SK-N-SH (cell line): Measurements from ENCODE around the gene WWOX. TPM values are rescaled to one million over a fixed set of nuclear protein-coding genes. Genes with fewer than 3 reads are reported as not detected.

Source experiments
- CTCF ChIA-PET: fragments of 300-600, 350-600 bp; formaldehyde crosslinking; extraction: SDS; loops from one replicate; lab custom pipeline; 2021; lab: Yijun Ruan, JAX
- POLR2A ChIA-PET: fragments of 350-600 bp; sonication (Branson Sonifier 250); formaldehyde crosslinking; extraction: SDS; loops from one replicate; lab custom pipeline; 2020; ENCODE audit warnings: antibody characterized with exemption, inconsistent platforms; lab: Yijun Ruan, JAX
- DNase-seq: peaks from one replicate; pipeline ENCODE4 v3.0.0; 2012
- H2AFZ ChIP-seq: fragments of 200-600 bp; sonication (generic); 2 replicates; pipeline ENCODE4 v1.8.1; 2016; ENCODE audit warnings: antibody characterized with exemption, mild to moderate bottlenecking, low read depth
- H3F3A ChIP-seq: fragments of 200-600 bp; sonication (generic); replicated peaks from 2 replicates; pipeline ENCODE3; 2016; ENCODE audit warnings: antibody characterized with exemption, mild to moderate bottlenecking; ENCODE audit not compliant: insufficient read depth
- H3K27ac ChIP-seq, 2 experiments: fragments of 200-500 bp in 1 of 2; fragments of 200-600 bp in 1 of 2; sonication (Bioruptor generic) in 1 of 2; sonication (generic), shearing (Covaris generic) in 1 of 2; 2 replicates each; pipeline versions ENCODE4 v1.5.1 to v1.6.1; 2014 to 2016; ENCODE audit warnings: low read depth in 2 of 2, inconsistent platforms in 1 of 2, low read length in 1 of 2, mild to moderate bottlenecking in 1 of 2, mixed read lengths in 1 of 2
- H3K27me3 ChIP-seq: fragments of 200-600 bp; sonication (generic), shearing (Covaris generic); 2 replicates; pipeline ENCODE4 v1.6.1; 2016; ENCODE audit warnings: mixed run types; ENCODE audit not compliant: insufficient read depth
- H3K36me3 ChIP-seq, 2 experiments: fragments of 200-500 bp in 1 of 2; fragments of 200-600 bp in 1 of 2; sonication (Bioruptor generic) in 1 of 2; sonication (generic) in 1 of 2; replicated peaks in 1 of 2; 2 replicates each; pipeline versions ENCODE3 to v1.5.1; 2014 to 2016; ENCODE audit warnings: low read length in 1 of 2, mild to moderate bottlenecking in 1 of 2; ENCODE audit not compliant: insufficient read depth in 2 of 2, control insufficient read depth in 1 of 2
- H3K4me1 ChIP-seq, 2 experiments: fragments of 200-500 bp in 1 of 2; fragments of 200-600 bp in 1 of 2; sonication (Bioruptor generic) in 1 of 2; sonication (generic), shearing (Covaris generic) in 1 of 2; 2 replicates each; pipeline versions ENCODE4 v1.5.1 to v1.6.1; 2014 to 2016; ENCODE audit warnings: low read depth in 1 of 2, low read length in 1 of 2, mixed run types in 1 of 2; ENCODE audit not compliant: insufficient read depth in 2 of 2, control insufficient read depth in 1 of 2
- H3K4me2 ChIP-seq: fragments of 200-600 bp; sonication (generic), shearing (Covaris generic); 2 replicates; pipeline ENCODE4 v1.6.1; 2017; ENCODE audit warnings: mixed run types
- H3K4me3 ChIP-seq, 2 experiments: fragments of 200-500 bp in 1 of 2; fragments of 200-600 bp in 1 of 2; sonication (Bioruptor generic) in 1 of 2; sonication (generic), shearing (Covaris generic) in 1 of 2; 2 replicates each; pipeline versions ENCODE4 v1.5.1 to v1.8.1; 2014 to 2016; ENCODE audit warnings: low read depth in 2 of 2, inconsistent platforms in 1 of 2, low read length in 1 of 2, mild to moderate bottlenecking in 1 of 2, mixed read lengths in 1 of 2, moderate library complexity in 1 of 2
- H3K79me2 ChIP-seq: fragments of 200-600 bp; sonication (generic); 2 replicates; pipeline ENCODE4 v1.8.1; 2017; ENCODE audit warnings: mild to moderate bottlenecking; ENCODE audit not compliant: insufficient read depth
- H3K9ac ChIP-seq: fragments of 200-600 bp; sonication (generic); 2 replicates; pipeline ENCODE4 v1.6.1; 2017; ENCODE audit warnings: mixed run types
- H3K9me2 ChIP-seq: fragments of 200-600 bp; sonication (generic); 2 replicates; pipeline ENCODE4 v1.6.1; 2017; ENCODE audit warnings: mixed run types
- H3K9me3 ChIP-seq: fragments of 200-600 bp; sonication (generic); 2 replicates; pipeline ENCODE4 v1.6.1; 2017; ENCODE audit warnings: mixed run types, mild to moderate bottlenecking, moderate library complexity
- H4K20me1 ChIP-seq: fragments of 200-600 bp; sonication (generic); 2 replicates; pipeline ENCODE4 v1.6.1; 2017; ENCODE audit warnings: mild to moderate bottlenecking, mixed run types; ENCODE audit not compliant: insufficient read depth
- EP300 ChIP-seq, 2 experiments: IDR thresholded peaks; 2 replicates each; pipeline versions ENCODE4 v1.4.0 to v1.6.1; 2012; ENCODE audit warnings: borderline replicate concordance in 1 of 2, low read depth in 1 of 2, low read length in 1 of 2
- FOSL2 ChIP-seq: IDR thresholded peaks from 2 replicates; pipeline ENCODE4 v1.4.0; 2012; ENCODE audit warnings: low read depth, mild to moderate bottlenecking, moderate library complexity, borderline replicate concordance
- FOXJ3 ChIP-seq: sonication (generic); formaldehyde crosslinking; IDR thresholded peaks from 2 replicates; pipeline ENCODE4 v1.5.1; 2020; ENCODE audit warnings: mild to moderate bottlenecking, missing genetic modification reagents
- FOXM1 ChIP-seq: IDR thresholded peaks from 2 replicates; pipeline ENCODE4 v1.4.0; 2012; ENCODE audit warnings: low read depth, mild to moderate bottlenecking
- GABPA ChIP-seq: IDR thresholded peaks from 2 replicates; pipeline ENCODE4 v1.4.0; 2012; ENCODE audit warnings: low read depth, mild to moderate bottlenecking
- GATA2 ChIP-seq: sonication (generic); formaldehyde crosslinking; IDR thresholded peaks from 2 replicates; pipeline ENCODE4 v1.5.0; 2020; ENCODE audit warnings: mild to moderate bottlenecking, missing genetic modification reagents
- JUND ChIP-seq: IDR thresholded peaks from 2 replicates; pipeline ENCODE4 v1.4.0; 2012
- MXI1 ChIP-seq: IDR thresholded peaks from 2 replicates; pipeline ENCODE4 v1.6.1; 2012; ENCODE audit warnings: mild to moderate bottlenecking, low read depth, low read length, improper control_type of control experiment
- RXRA ChIP-seq: IDR thresholded peaks from 2 replicates; pipeline ENCODE4 v1.4.0; 2012; ENCODE audit warnings: low read depth, mild to moderate bottlenecking, borderline replicate concordance
- SMC3 ChIP-seq: IDR thresholded peaks from 2 replicates; pipeline ENCODE4 v1.6.1; 2012; ENCODE audit warnings: low read depth, low read length, improper control_type of control experiment
- TEAD4 ChIP-seq: IDR thresholded peaks from 2 replicates; pipeline ENCODE4 v1.4.0; 2012; ENCODE audit warnings: mild to moderate bottlenecking, borderline replicate concordance; ENCODE audit not compliant: insufficient read depth
- WGBS: methylation state at CpG from one replicate; pipeline ENCODE4 v1.1.6; 2017; ENCODE audit warnings: low lambda C conversion rate; 5-methylcytosine and 5-hydroxymethylcytosine counted together
- polyA plus RNA-seq, 3 experiments: library from polyadenylated mRNA; depleted of rRNA; stranded (reverse); fragments of >200 nt; gene quantifications; 2 replicates each; pipeline ENCODE4 v1.2.3, GENCODE V29; 2012
- TF ChIP-seq, protein P1 (sequence below): fragments of 150-350 bp; IDR thresholded peaks from 2 replicates; pipeline ENCODE4 v1.6.1; 2016; ENCODE audit warnings: mild to moderate bottlenecking, low read depth, low read length
- TF ChIP-seq, protein P2 (sequence below): IDR thresholded peaks from 2 replicates; pipeline ENCODE4 v1.4.0; 2012; ENCODE audit warnings: low read depth
- TF ChIP-seq, protein P3 (sequence below): fragments of 200-600 bp; sonication (generic); IDR thresholded peaks from 2 replicates; pipeline ENCODE4 v1.6.1; 2017; ENCODE audit warnings: antibody characterized with exemption, mild to moderate bottlenecking, moderate library complexity
- TF ChIP-seq, protein P4 (sequence below): IDR thresholded peaks from 2 replicates; pipeline ENCODE4 v1.4.0; 2012; ENCODE audit warnings: low read depth, borderline replicate concordance

WWOX gene
- polyA plus RNA-seq, 1 of the 3 experiments (the other 2 are of a cell fraction): 10.8 TPM

DNA sequence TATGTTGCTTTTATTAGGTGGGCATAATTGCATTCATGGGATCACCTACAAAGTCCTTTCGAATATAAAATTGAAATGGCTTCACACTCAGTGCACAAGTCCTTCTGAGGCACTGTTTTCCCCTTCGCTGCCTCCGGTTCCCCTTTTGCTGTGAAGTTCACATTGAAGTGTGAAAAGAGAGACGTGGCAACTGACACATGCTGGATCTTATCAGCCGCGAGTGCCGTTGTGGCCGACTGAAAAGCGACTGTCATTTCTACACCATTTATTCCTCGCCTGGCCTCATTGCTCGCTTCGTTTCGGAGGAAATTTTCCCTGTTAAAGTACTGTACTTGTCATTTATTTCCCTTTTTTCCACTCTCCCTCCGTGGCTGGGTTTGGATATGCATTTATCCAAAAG lies 1077.6 kb downstream of the WWOX start:
- no peak for DNase-seq
- WGBS: 46% methylated on average over 14 of the region's 14 CpGs
- Histone ChIP-seq H4K20me1 (no peaks in the 10 kb centered on the region), H2AFZ (no peak overlapping the region), H3K27me3 (no peaks in the 10 kb centered on the region), H3K4me2 (no peak overlapping the region), H3K4me3 (no peak overlapping the region), H3K27ac (no peak overlapping the region), H3K4me1 (peaks cover 0 to 2% of the 10 kb centered on the region in 2 experiments; a peak in 1 of 4 replicates), H3K9ac (no peak overlapping the region), H3K9me2 (no peaks in the 10 kb centered on the region), H3K9me3 (peaks cover 6% of the 10 kb centered on the region; the same call in 1 of the 2 replicates), H3K79me2 (no peaks in the 10 kb centered on the region), H3K36me3 (no peaks in the 10 kb centered on the region), H3F3A (no peaks in the 10 kb centered on the region)
- ChIA-PET POLR2A (no interaction called here), CTCF (interaction anchor here (1.3 kb wide), 1 partner anchor 14 kb away, joined by 3 read pairs; no protein-coding TSS in a partner anchor)
- TF ChIP-seq, protein P1, sequence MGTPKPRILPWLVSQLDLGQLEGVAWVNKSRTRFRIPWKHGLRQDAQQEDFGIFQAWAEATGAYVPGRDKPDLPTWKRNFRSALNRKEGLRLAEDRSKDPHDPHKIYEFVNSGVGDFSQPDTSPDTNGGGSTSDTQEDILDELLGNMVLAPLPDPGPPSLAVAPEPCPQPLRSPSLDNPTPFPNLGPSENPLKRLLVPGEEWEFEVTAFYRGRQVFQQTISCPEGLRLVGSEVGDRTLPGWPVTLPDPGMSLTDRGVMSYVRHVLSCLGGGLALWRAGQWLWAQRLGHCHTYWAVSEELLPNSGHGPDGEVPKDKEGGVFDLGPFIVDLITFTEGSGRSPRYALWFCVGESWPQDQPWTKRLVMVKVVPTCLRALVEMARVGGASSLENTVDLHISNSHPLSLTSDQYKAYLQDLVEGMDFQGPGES: no peak
- TF ChIP-seq FOXJ3 (CRISPR knock-in tag) (no peak), FOSL2 (no peak), GATA2 (CRISPR knock-in tag) (no peak), SMC3 (no peak), JUND (no peak), RXRA (no peak), GABPA (no peak), MXI1 (no peak), FOXM1 (no peak), TEAD4 (no peak), EP300 (IDR thresholded peaks at IDR 0.05; ENCODE audit: borderline replicate concordance in 1 of 2, low read depth in 1 of 2, low read length in 1 of 2) (no peak)
- TF ChIP-seq, protein P2, sequence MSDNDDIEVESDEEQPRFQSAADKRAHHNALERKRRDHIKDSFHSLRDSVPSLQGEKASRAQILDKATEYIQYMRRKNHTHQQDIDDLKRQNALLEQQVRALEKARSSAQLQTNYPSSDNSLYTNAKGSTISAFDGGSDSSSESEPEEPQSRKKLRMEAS: no peak
- TF ChIP-seq, protein P3, sequence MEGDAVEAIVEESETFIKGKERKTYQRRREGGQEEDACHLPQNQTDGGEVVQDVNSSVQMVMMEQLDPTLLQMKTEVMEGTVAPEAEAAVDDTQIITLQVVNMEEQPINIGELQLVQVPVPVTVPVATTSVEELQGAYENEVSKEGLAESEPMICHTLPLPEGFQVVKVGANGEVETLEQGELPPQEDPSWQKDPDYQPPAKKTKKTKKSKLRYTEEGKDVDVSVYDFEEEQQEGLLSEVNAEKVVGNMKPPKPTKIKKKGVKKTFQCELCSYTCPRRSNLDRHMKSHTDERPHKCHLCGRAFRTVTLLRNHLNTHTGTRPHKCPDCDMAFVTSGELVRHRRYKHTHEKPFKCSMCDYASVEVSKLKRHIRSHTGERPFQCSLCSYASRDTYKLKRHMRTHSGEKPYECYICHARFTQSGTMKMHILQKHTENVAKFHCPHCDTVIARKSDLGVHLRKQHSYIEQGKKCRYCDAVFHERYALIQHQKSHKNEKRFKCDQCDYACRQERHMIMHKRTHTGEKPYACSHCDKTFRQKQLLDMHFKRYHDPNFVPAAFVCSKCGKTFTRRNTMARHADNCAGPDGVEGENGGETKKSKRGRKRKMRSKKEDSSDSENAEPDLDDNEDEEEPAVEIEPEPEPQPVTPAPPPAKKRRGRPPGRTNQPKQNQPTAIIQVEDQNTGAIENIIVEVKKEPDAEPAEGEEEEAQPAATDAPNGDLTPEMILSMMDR: no peak
- TF ChIP-seq, protein P4, sequence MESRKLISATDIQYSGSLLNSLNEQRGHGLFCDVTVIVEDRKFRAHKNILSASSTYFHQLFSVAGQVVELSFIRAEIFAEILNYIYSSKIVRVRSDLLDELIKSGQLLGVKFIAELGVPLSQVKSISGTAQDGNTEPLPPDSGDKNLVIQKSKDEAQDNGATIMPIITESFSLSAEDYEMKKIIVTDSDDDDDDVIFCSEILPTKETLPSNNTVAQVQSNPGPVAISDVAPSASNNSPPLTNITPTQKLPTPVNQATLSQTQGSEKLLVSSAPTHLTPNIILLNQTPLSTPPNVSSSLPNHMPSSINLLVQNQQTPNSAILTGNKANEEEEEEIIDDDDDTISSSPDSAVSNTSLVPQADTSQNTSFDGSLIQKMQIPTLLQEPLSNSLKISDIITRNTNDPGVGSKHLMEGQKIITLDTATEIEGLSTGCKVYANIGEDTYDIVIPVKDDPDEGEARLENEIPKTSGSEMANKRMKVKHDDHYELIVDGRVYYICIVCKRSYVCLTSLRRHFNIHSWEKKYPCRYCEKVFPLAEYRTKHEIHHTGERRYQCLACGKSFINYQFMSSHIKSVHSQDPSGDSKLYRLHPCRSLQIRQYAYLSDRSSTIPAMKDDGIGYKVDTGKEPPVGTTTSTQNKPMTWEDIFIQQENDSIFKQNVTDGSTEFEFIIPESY: no peak
